Thyroid gland (tissue), 4 donors: ENCODE data around the gene CCNL1. TPM values are rescaled to one million over a fixed set of nuclear protein-coding genes. Genes with fewer than 3 reads are reported as not detected.

ENCODE experiments used
- DNase-seq, 2 donors: peaks; one replicate each; pipeline ENCODE4 v3.0.0-alpha.2; 2019
- H3K27ac ChIP-seq, 3 donors: fragments of 200-600 bp; sonication (generic); 1 replicate in 2 of 3; 2 replicates in 1 of 3; pipeline ENCODE4 v1.5.1; 2016 to 2019; ENCODE audit warnings: mild to moderate bottlenecking in 1 of 3, moderate library complexity in 1 of 3
- H3K27me3 ChIP-seq: fragments of 200-600 bp; sonication (generic); one replicate; pipeline ENCODE4 v1.5.1; 2019
- H3K36me3 ChIP-seq, 2 donors: fragments of 200-600 bp; sonication (generic); one replicate each; pipeline ENCODE4 v1.5.1; 2016 to 2019
- H3K4me1 ChIP-seq, 2 donors: fragments of 200-600 bp; sonication (generic); one replicate each; pipeline ENCODE4 v1.5.1; 2017 to 2019
- H3K4me3 ChIP-seq, 3 donors: fragments of 200-600 bp; sonication (generic); replicated peaks in 1 of 3; 1 replicate in 2 of 3; 2 replicates in 1 of 3; pipeline ENCODE4 v1.5.1; 2016; ENCODE audit warnings: mild to moderate bottlenecking in 1 of 3
- H3K9me3 ChIP-seq: fragments of 200-600 bp; sonication (generic); one replicate; pipeline ENCODE4 v1.5.1; 2017
- CTCF ChIP-seq, 6 experiments: fragments of 200-600 bp in 3 of 6; fragments of 450-650 bp in 3 of 6; sonication (generic) in 3 of 6; IDR thresholded peaks; one replicate each; pipeline ENCODE4 v1.5.1; 2016 to 2019; ENCODE audit warnings: antibody characterized with exemption in 6 of 6, mild to moderate bottlenecking in 2 of 6, inconsistent platforms in 1 of 6, moderate library complexity in 1 of 6
- POLR2A ChIP-seq, 2 donors: fragments of 450-650 bp; IDR thresholded peaks; one replicate each; pipeline ENCODE4 v1.6.1; 2017; ENCODE audit warnings: antibody characterized with exemption in 2 of 2, mild to moderate bottlenecking in 2 of 2, moderate library complexity in 1 of 2
- WGBS, 2 donors: methylation state at CpG; one replicate each; pipeline ENCODE4 v1.1.5; 2017; 5-methylcytosine and 5-hydroxymethylcytosine counted together
- intact Hi-C: fragments of 100-400 bp; cut with DNase I; formaldehyde crosslinking; loops from one replicate; pipeline ENCODE4 v1.15.1; 2023
- total RNA-seq, 4 donors: library from RNA; depleted of rRNA; stranded (reverse); fragments of >200 nt; gene quantifications; one replicate each; pipeline ENCODE4 v1.2.3, GENCODE V29; 2016

The CCNL1 gene
- total RNA-seq, 4 donors from 2014 or later: 142 to 375 (median 227) TPM

- Histone ChIP-seq H3K4me1 (peaks cover 1 to 22% of the 10 kb centered on the region in 2 donors), H3K27ac (no peak overlapping the region), H3K4me3 (no peak overlapping the region), H3K27me3 (no peaks in the 10 kb centered on the region), H3K9me3 (no peaks in the 10 kb centered on the region), H3K36me3 (no peaks in the 10 kb centered on the region)
- intact Hi-C loops: no loop called here
- DNase-seq: no peak
- TF ChIP-seq CTCF (IDR thresholded peaks at IDR 0.05) (no peak), POLR2A (IDR thresholded peaks at IDR 0.05) (no peak)
- 89 to 91% methylated on average over 4 of the region's 4 CpGs for WGBS, 2 donors
Observed at GRCh38 chr3:157117875-157118654, 41.9 kb downstream of the CCNL1 start.

- TF ChIP-seq CTCF (IDR thresholded peaks at IDR 0.05) (no peak), POLR2A (IDR thresholded peaks at IDR 0.05) (no peak)
- no peaks in the 10 kb centered on the region for H3K36me3 ChIP-seq
- 75 to 79% methylated on average over 3 of the region's 3 CpGs for WGBS, 2 donors
- H3K4me1 ChIP-seq: peaks cover 0 to 14% of the 10 kb centered on the region in 2 donors
- no peaks in the 10 kb centered on the region for H3K9me3 ChIP-seq
- H3K27me3 ChIP-seq: no peaks in the 10 kb centered on the region
- no peak overlapping the region for H3K27ac ChIP-seq
- no peak for DNase-seq
- intact Hi-C loops: no loop called here
- no peak overlapping the region for H3K4me3 ChIP-seq
Observed at GRCh38 chr3:157117206-157117605, 42.7 kb downstream of the CCNL1 start.

GRCh38 chr3:157116017-157116416, 43.9 kb downstream of the CCNL1 start:
- TF ChIP-seq POLR2A (IDR thresholded peaks at IDR 0.05) (no peak), CTCF (IDR thresholded peaks at IDR 0.05) (no peak)
- no peak overlapping the region for H3K27ac ChIP-seq
- peaks cover 0 to 8% of the 10 kb centered on the region in 2 donors for H3K4me1 ChIP-seq
- no peaks in the 10 kb centered on the region for H3K27me3 ChIP-seq
- no peak for DNase-seq
- intact Hi-C loops: no loop called here
- 88 to 90% methylated on average over 4 of the region's 4 CpGs for WGBS, 2 donors
- H3K36me3 ChIP-seq: no peaks in the 10 kb centered on the region
- no peak overlapping the region for H3K4me3 ChIP-seq
- no peaks in the 10 kb centered on the region for H3K9me3 ChIP-seq

- H3K27ac ChIP-seq: no peak overlapping the region
- no peak for TF ChIP-seq CTCF (IDR thresholded peaks at IDR 0.05)
Observed at GRCh38 chr3:157115069-157116006, 44.6 kb downstream of the CCNL1 start.

More at GRCh38 chr3:157115069-157116006, 44.6 kb downstream of the CCNL1 start:
- no peaks in the 10 kb centered on the region for H3K27me3 ChIP-seq
- intact Hi-C loops: no loop called here
- WGBS, 2 donors: 72 to 74% methylated on average over 10 of the region's 10 CpGs
- H3K4me3 ChIP-seq: no peak overlapping the region
- H3K9me3 ChIP-seq: no peaks in the 10 kb centered on the region
- no peak for DNase-seq
- no peaks in the 10 kb centered on the region for H3K36me3 ChIP-seq
- H3K4me1 ChIP-seq: peaks cover 0 to 4% of the 10 kb centered on the region in 2 donors
